ENCODE data around the gene KMT2B.

DNA sequence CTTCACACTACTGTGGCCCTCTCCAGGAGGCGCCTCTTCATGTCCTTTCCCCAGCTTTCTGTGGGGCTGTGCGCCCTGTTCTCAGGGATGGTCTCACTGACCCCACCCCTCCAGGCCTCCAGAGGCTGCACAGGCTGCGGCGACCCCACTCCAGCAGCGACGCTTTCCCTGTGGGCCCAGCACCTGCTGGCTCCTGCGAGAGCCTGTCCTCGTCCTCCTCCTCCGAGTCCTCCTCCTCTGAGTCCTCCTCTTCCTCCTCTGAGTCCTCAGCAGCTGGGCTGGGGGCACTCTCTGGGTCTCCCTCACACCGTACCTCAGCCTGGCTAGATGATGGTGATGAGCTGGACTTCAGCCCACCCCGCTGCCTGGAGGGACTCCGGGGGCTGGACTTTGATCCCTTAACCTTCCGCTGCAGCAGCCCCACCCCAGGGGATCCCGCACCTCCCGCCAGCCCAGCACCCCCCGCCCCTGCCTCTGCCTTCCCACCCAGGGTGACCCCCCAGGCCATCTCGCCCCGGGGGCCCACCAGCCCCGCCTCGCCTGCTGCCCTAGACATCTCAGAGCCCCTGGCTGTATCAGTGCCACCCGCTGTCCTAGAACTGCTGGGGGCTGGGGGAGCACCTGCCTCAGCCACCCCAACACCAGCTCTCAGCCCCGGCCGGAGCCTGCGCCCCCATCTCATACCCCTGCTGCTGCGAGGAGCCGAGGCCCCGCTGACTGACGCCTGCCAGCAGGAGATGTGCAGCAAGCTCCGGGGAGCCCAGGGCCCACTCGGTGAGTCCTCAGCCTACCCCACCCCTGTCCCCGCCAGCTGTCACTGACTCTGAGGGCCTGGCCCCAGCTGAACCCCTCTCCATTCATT is 68.7 kb downstream of the KMT2B start:
- no peak for TF ChIP-seq POLR2AphosphoS5 (IDR thresholded peaks at IDR 0.05; ENCODE audit: low read depth, low read length)
- TF ChIP-seq POLR2A (IDR thresholded peaks at IDR 0.05; ENCODE audit: low read depth, low read length), result no peak
- TF ChIP-seq SPI1 (IDR thresholded peaks at IDR 0.05; ENCODE audit: low read depth, low read length), result no peak
- no peak for TF ChIP-seq TAF1 (IDR thresholded peaks at IDR 0.05; ENCODE audit: low read depth, low read length)

Measured in GM12891 (cell line).